B cell (primary cell): ENCODE measurements around the gene FGF3. TPM values are rescaled to one million over a fixed set of nuclear protein-coding genes. Genes with fewer than 3 reads are reported as not detected.

ENCODE experiments used
- ATAC-seq: fragments of 200-7000 bp; cut with Tn5 transposase; one replicate; pipeline ENCODE4 v1.10.0; 2021; ENCODE audit warnings: low read depth, mild to moderate bottlenecking, moderate number of reproducible peaks, moderate library complexity
- CTCF ChIA-PET: fragments of 350-600 bp; sonication (Branson Sonifier 250); formaldehyde crosslinking; loops from one replicate; lab custom pipeline; 2021; ENCODE audit warnings: antibody characterized with exemption, inconsistent platforms; lab: Charles Lee
- POLR2A ChIA-PET: fragments of 350-600 bp; sonication (Branson Sonifier 250); formaldehyde crosslinking; loops from one replicate; lab custom pipeline; 2021; ENCODE audit warnings: antibody characterized with exemption; lab: Charles Lee
- DNase-seq: peaks from one replicate; pipeline ENCODE4 v3.0.0; 2013
- H2AFZ ChIP-seq: 2 replicates; pipeline ENCODE4 v1.6.1; 2012; ENCODE audit warnings: mild to moderate bottlenecking, low read depth, low read length; ENCODE audit not compliant: insufficient read depth, poor library complexity, severe bottlenecking
- H3K27ac ChIP-seq, 2 donors: 1 replicate in 1 of 2; 2 replicates in 1 of 2; pipeline ENCODE4 v1.5.1; 2012 to 2013; ENCODE audit warnings: low read length in 2 of 2, mild to moderate bottlenecking in 2 of 2, moderate library complexity in 1 of 2
- H3K27me3 ChIP-seq, 4 experiments: fragments of 200-600 bp in 1 of 4; sonication (generic) in 1 of 4; replicated peaks in 1 of 4; 1 replicate in 2 of 4; 2 replicates in 2 of 4; pipeline versions ENCODE4 v1.6.1 to v1.7.0; 2013 to 2016; ENCODE audit warnings: low read length in 3 of 4, mild to moderate bottlenecking in 2 of 4, mixed read lengths in 1 of 4, moderate library complexity in 1 of 4; ENCODE audit not compliant: insufficient read depth in 4 of 4, control insufficient read depth in 3 of 4; ENCODE audit errors: control extremely low read depth in 1 of 4
- H3K36me3 ChIP-seq, 2 experiments: replicated peaks in 1 of 2; 1 replicate in 1 of 2; 2 replicates in 1 of 2; pipeline versions ENCODE4 v1.6.1 to v1.7.1; 2013; ENCODE audit warnings: low read length in 1 of 2; ENCODE audit not compliant: insufficient read depth in 2 of 2, control insufficient read depth in 1 of 2; ENCODE audit errors: control extremely low read depth in 1 of 2, extremely low read depth in 1 of 2
- H3K4me1 ChIP-seq, 2 donors: fragments of 200-600 bp in 1 of 2; sonication (generic) in 1 of 2; 1 replicate in 1 of 2; 2 replicates in 1 of 2; pipeline versions ENCODE4 v1.5.1 to v1.6.1; 2013 to 2017; ENCODE audit warnings: low read length in 2 of 2; ENCODE audit not compliant: control insufficient read depth in 2 of 2, insufficient read depth in 2 of 2
- H3K4me2 ChIP-seq: replicated peaks from 2 replicates; pipeline ENCODE3; 2012; ENCODE audit warnings: mild to moderate bottlenecking, low read depth, low read length; ENCODE audit not compliant: poor library complexity, severe bottlenecking
- H3K4me3 ChIP-seq, 5 experiments: fragments of 200-600 bp in 1 of 5; sonication (generic) in 1 of 5; 1 replicate in 3 of 5; 2 replicates in 2 of 5; pipeline versions ENCODE4 v1.5.1 to v1.7.0; 2011 to 2016; ENCODE audit warnings: low read length in 4 of 5, mild to moderate bottlenecking in 4 of 5, low read depth in 2 of 5, control low read depth in 1 of 5, moderate library complexity in 1 of 5; ENCODE audit not compliant: insufficient read depth in 1 of 5; ENCODE audit errors: control extremely low read depth in 1 of 5, extremely low read depth in 1 of 5
- H3K79me2 ChIP-seq: fragments of 200-600 bp; sonication (generic); one replicate; pipeline ENCODE4 v1.6.0; 2016; ENCODE audit warnings: low read length; ENCODE audit not compliant: control insufficient read depth, insufficient read depth
- H3K9ac ChIP-seq: fragments of 200-600 bp; sonication (generic); 2 replicates; pipeline ENCODE4 v1.6.1; 2017; ENCODE audit warnings: mild to moderate bottlenecking, low read length, moderate library complexity
- H3K9me3 ChIP-seq, 3 donors: one replicate each; pipeline versions ENCODE4 v1.6.1 to v1.7.1; 2013; ENCODE audit warnings: low read length in 2 of 3; ENCODE audit not compliant: control insufficient read depth in 2 of 3, insufficient read depth in 1 of 3; ENCODE audit errors: control extremely low read depth in 1 of 3
- H4K20me1 ChIP-seq: 2 replicates; pipeline ENCODE4 v1.6.0; 2012; ENCODE audit warnings: mild to moderate bottlenecking, low read length; ENCODE audit not compliant: insufficient read depth, control insufficient read depth, poor library complexity, severe bottlenecking
- H3K27ac Mint-ChIP-seq: one replicate; pipeline ENCODE4 v1.8.0; 2021; ENCODE audit warnings: mixed read lengths
- H3K27me3 Mint-ChIP-seq: one replicate; pipeline ENCODE4 v1.8.0; 2021; ENCODE audit warnings: mixed read lengths
- H3K4me1 Mint-ChIP-seq: one replicate; pipeline ENCODE4 v1.8.0; 2021; ENCODE audit warnings: mixed read lengths
- H3K4me3 Mint-ChIP-seq: one replicate; pipeline ENCODE4 v1.8.0; 2021; ENCODE audit warnings: mixed read lengths
- H3K9me3 Mint-ChIP-seq: one replicate; pipeline ENCODE4 v1.8.0; 2022; ENCODE audit warnings: mixed read lengths; ENCODE audit not compliant: insufficient read depth
- EZH2 ChIP-seq: IDR thresholded peaks from 2 replicates; pipeline ENCODE4 v1.6.1; 2012; ENCODE audit warnings: borderline replicate concordance, low read depth, mild to moderate bottlenecking, moderate library complexity, low read length; ENCODE audit not compliant: insufficient read depth, poor library complexity, severe bottlenecking
- WGBS: methylation state at CpG from one replicate; pipeline ENCODE4 v1.1.5; 2013; ENCODE audit warnings: missing lambda C conversion rate; ENCODE audit not compliant: insufficient coverage; 5-methylcytosine and 5-hydroxymethylcytosine counted together
- intact Hi-C: fragments of 100-400 bp; cut with micrococcal nuclease; formaldehyde crosslinking; loops from one replicate; pipeline ENCODE4 v1.10.0; 2022
- polyA plus RNA-seq: library from polyadenylated mRNA; depleted of rRNA; stranded (reverse); fragments of >200 nt; gene quantifications from 2 replicates; pipeline ENCODE4 v1.2.3, GENCODE V29; 2012
- total RNA-seq, 2 donors: library from RNA; stranded (reverse); fragments of 120-200 nt in 1 of 2; gene quantifications; 1 replicate in 1 of 2; 2 replicates in 1 of 2; pipeline versions ENCODE4 v1.2.3 to v1.2.4, GENCODE V29; 2013 to 2022
- TF ChIP-seq, protein P1 (sequence below): fragments of 200-600 bp; IDR thresholded peaks from one replicate; pipeline ENCODE4 v1.8.0; 2022; ENCODE audit warnings: antibody characterized with exemption, mild to moderate bottlenecking

The FGF3 gene
- total and polyA plus RNA-seq, 2 donors (not counting 1 experiment from before 2014, with no cell fraction given) = not detected

DNA sequence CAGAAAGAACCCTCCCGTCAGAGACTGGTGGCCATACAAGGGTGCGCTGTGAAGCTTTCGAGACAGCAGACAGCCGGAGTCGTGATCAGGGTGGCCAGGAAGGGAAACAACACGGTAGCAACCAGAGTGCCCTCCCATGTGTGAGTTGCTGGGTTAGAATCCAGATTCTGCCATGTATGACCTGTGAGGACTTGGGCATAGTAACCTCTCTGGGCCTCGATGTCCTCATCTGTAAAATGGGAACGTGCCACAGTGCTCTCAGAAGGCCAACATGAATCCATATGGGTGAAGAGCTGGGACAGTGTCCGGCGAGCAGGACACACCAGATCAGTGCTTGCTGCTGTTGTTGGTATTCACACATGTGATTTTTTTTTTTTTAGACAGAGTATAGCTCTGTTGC, 7.6 kb upstream of the FGF3 start:
- ATAC-seq (no peak), DNase-seq (no peak)
- no peak overlapping the region for H3K4me3 Mint-ChIP-seq
- H3K4me1 Mint-ChIP-seq = no peaks in the 10 kb centered on the region
- no peaks in the 10 kb centered on the region for H3K36me3 ChIP-seq
- POLR2A ChIA-PET = no interaction called here
- no peak overlapping the region for H3K9ac ChIP-seq
- H3K4me2 ChIP-seq = no peak overlapping the region
- no peaks in the 10 kb centered on the region for H4K20me1 ChIP-seq
- no peaks in the 10 kb centered on the region for H3K79me2 ChIP-seq
- intact Hi-C loops = no loop called here
- H3K4me1 ChIP-seq = no peaks in the 10 kb centered on the region
- no peak overlapping the region for H3K27ac Mint-ChIP-seq
- no peak for TF ChIP-seq EZH2
- TF ChIP-seq, protein P1, sequence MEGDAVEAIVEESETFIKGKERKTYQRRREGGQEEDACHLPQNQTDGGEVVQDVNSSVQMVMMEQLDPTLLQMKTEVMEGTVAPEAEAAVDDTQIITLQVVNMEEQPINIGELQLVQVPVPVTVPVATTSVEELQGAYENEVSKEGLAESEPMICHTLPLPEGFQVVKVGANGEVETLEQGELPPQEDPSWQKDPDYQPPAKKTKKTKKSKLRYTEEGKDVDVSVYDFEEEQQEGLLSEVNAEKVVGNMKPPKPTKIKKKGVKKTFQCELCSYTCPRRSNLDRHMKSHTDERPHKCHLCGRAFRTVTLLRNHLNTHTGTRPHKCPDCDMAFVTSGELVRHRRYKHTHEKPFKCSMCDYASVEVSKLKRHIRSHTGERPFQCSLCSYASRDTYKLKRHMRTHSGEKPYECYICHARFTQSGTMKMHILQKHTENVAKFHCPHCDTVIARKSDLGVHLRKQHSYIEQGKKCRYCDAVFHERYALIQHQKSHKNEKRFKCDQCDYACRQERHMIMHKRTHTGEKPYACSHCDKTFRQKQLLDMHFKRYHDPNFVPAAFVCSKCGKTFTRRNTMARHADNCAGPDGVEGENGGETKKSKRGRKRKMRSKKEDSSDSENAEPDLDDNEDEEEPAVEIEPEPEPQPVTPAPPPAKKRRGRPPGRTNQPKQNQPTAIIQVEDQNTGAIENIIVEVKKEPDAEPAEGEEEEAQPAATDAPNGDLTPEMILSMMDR = no peak
- H3K27me3 ChIP-seq = no peaks in the 10 kb centered on the region
- H3K9me3 ChIP-seq = no peaks in the 10 kb centered on the region
- no peaks in the 10 kb centered on the region for H3K9me3 Mint-ChIP-seq
- H2AFZ ChIP-seq = no peak overlapping the region
- peaks cover 22% of the 10 kb centered on the region for H3K27me3 Mint-ChIP-seq
- WGBS = 96% methylated on average over 10 of the region's 10 CpGs
- H3K4me3 ChIP-seq = no peak overlapping the region
- no peak overlapping the region for H3K27ac ChIP-seq
- CTCF ChIA-PET = no interaction called here

DNA sequence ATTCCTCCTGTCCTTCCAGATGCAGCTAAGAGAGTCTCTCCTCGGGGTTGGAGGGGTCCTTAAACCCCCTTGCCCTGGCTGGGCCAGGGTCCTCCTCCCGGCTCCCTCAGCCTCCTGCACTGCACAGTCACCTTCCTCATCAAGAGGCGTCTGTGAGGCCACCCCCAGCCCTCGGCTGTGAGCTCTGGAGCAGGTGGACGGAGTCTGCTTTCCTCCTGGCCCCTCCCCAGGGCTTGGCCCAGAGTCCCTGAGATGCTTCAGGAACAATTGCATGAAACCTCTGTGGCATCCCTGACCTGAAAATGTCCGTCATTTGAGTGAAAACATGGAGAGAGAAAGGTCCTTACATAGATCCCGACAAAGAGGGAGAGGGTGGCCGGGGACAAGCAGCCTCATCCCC, 6.7 kb upstream of the FGF3 start:
- WGBS = 60% methylated on average over 5 of the region's 8 CpGs
- no peak for DNase-seq
- Mint-ChIP-seq H3K9me3 (no peaks in the 10 kb centered on the region), H3K4me1 (no peaks in the 10 kb centered on the region), H3K4me3 (no peak overlapping the region), H3K27ac (no peak overlapping the region), H3K27me3 (peaks cover 19% of the 10 kb centered on the region)
- POLR2A ChIA-PET = no interaction called here
- CTCF ChIA-PET = no interaction called here
- H3K9ac ChIP-seq = no peak overlapping the region
- no peak for ATAC-seq
- no peaks in the 10 kb centered on the region for H3K79me2 ChIP-seq
- H3K27me3 ChIP-seq = no peaks in the 10 kb centered on the region
- no peaks in the 10 kb centered on the region for H3K36me3 ChIP-seq
- H3K4me3 ChIP-seq = no peak overlapping the region
- no peak overlapping the region for H3K27ac ChIP-seq
- intact Hi-C loops = no loop called here
- TF ChIP-seq, protein P1 = no peak
- no peak for TF ChIP-seq EZH2
- no peak overlapping the region for H2AFZ ChIP-seq
- no peaks in the 10 kb centered on the region for H4K20me1 ChIP-seq
- no peaks in the 10 kb centered on the region for H3K9me3 ChIP-seq
- H3K4me2 ChIP-seq = no peak overlapping the region
- no peaks in the 10 kb centered on the region for H3K4me1 ChIP-seq
